HEK293 (cell line): Measurements from ENCODE around the gene PTPN9.

Experiments
- CTCF ChIA-PET: fragments of 350-600 bp; formaldehyde crosslinking; extraction: SDS; loops from one replicate; lab custom pipeline; 2021; ENCODE audit warnings: antibody characterized with exemption; lab: Yijun Ruan, JAX
- POLR2A ChIA-PET: fragments of 300-600 bp; formaldehyde crosslinking; extraction: SDS; loops from one replicate; lab custom pipeline; 2020; ENCODE audit warnings: antibody characterized with exemption, inconsistent platforms; lab: Yijun Ruan, JAX
- H3K27ac ChIP-seq: fragments of 200-500 bp; sonication (Bioruptor generic); 2 replicates; pipeline ENCODE4 v1.5.1; 2014; ENCODE audit warnings: low read depth, low read length, control low read depth, inconsistent platforms; ENCODE audit errors: extremely low read depth
- H3K36me3 ChIP-seq, 2 experiments: fragments of 200-500 bp in 1 of 2; sonication (Bioruptor generic) in 1 of 2; 1 replicate in 1 of 2; 2 replicates in 1 of 2; pipeline ENCODE4 v1.5.1; 2014 to 2017; ENCODE audit warnings: inconsistent platforms in 2 of 2, low read length in 2 of 2; ENCODE audit not compliant: control insufficient read depth in 2 of 2, insufficient read depth in 1 of 2
- H3K4me1 ChIP-seq: fragments of 200-500 bp; sonication (Bioruptor generic); 2 replicates; pipeline ENCODE4 v1.5.1; 2014; ENCODE audit warnings: mild to moderate bottlenecking, low read length, inconsistent platforms; ENCODE audit not compliant: control insufficient read depth, insufficient read depth
- H3K4me3 ChIP-seq: 2 replicates; pipeline ENCODE4 v1.5.1; 2011; ENCODE audit warnings: low read depth, mild to moderate bottlenecking, control low read depth, low read length, moderate library complexity
- H3K9me3 ChIP-seq: fragments of 200-500 bp; sonication (Bioruptor generic); 2 replicates; pipeline ENCODE4 v1.5.1; 2014; ENCODE audit warnings: low read depth, low read length, inconsistent platforms; ENCODE audit not compliant: control insufficient read depth, insufficient read depth
- PRDM1 ChIP-seq: fragments of 450-650 bp; formaldehyde crosslinking; IDR thresholded peaks from 2 replicates; pipeline ENCODE4; 2016; ENCODE audit warnings: missing biosample characterization, missing genetic modification characterization
- SCRT1 ChIP-seq: fragments of 450-650 bp; formaldehyde crosslinking; IDR thresholded peaks from 2 replicates; pipeline ENCODE4 v1.5.1; 2016; ENCODE audit warnings: missing biosample characterization, missing genetic modification characterization, borderline replicate concordance
- SCRT2 ChIP-seq: fragments of 450-650 bp; formaldehyde crosslinking; IDR thresholded peaks from 2 replicates; pipeline ENCODE4 v1.5.1; 2016; ENCODE audit warnings: missing biosample characterization, missing genetic modification characterization
- ZBTB44 ChIP-seq: fragments of 450-650 bp; IDR thresholded peaks from 2 replicates; pipeline ENCODE4 v1.5.1; 2018; ENCODE audit warnings: missing biosample characterization, mild to moderate bottlenecking, missing genetic modification characterization
- ZNF114 ChIP-seq: fragments of 450-650 bp; formaldehyde crosslinking; IDR thresholded peaks from 2 replicates; pipeline ENCODE4 v1.5.0; 2017; ENCODE audit warnings: missing biosample characterization, missing genetic modification characterization
- ZNF626 ChIP-seq: fragments of 450-650 bp; sonication (Bioruptor Pico); formaldehyde crosslinking; IDR thresholded peaks from 2 replicates; pipeline ENCODE4 v1.5.1; 2018; ENCODE audit warnings: missing biosample characterization, missing genetic modification characterization, inconsistent platforms

The PTPN9 gene

GRCh38 chr15:75420698-75421097 lies 158.4 kb downstream of the PTPN9 start:
- POLR2A ChIA-PET: no interaction called here
- Histone ChIP-seq H3K4me1 (no peaks in the 10 kb centered on the region), H3K27ac (no peak overlapping the region), H3K4me3 (no peak overlapping the region), H3K36me3 (peaks cover 51 to 69% of the 10 kb centered on the region in 2 experiments), H3K9me3 (no peaks in the 10 kb centered on the region)
- CTCF ChIA-PET: interaction anchor here (0.6 to 1.7 kb wide), 5 partner anchors 11 to 105 kb away, joined by 3 to 5 read pairs (median 4); no protein-coding TSS in a partner anchor
- TF ChIP-seq SCRT2 (tag by site-specific recombination): peak; percentile 53
- TF ChIP-seq ZBTB44 (tag by site-specific recombination): no peak

GRCh38 chr15:75416584-75416983 lies 162.5 kb downstream of the PTPN9 start:
- no peaks in the 10 kb centered on the region for H3K9me3 ChIP-seq
- no peak overlapping the region for H3K27ac ChIP-seq
- no peak overlapping the region for H3K4me3 ChIP-seq
- peaks cover 53% of the 10 kb centered on the region in 2 experiments for H3K36me3 ChIP-seq
- no peaks in the 10 kb centered on the region for H3K4me1 ChIP-seq
- TF ChIP-seq PRDM1 (tag by site-specific recombination): peak; percentile 80
- TF ChIP-seq SCRT1: 0 out of 2 replicates have a peak, but pooled peaks have one; percentile 12
- TF ChIP-seq ZNF626: no peak
- peak; percentile 61 for TF ChIP-seq SCRT2 (tag by site-specific recombination)
- TF ChIP-seq ZNF114 (tag by site-specific recombination): no peak
- ChIA-PET CTCF (interaction anchor here (1.0 kb wide), 1 partner anchor 269 kb away, joined by 3 read pairs; no protein-coding TSS in a partner anchor), POLR2A (interaction anchor here (1.0 kb wide), 1 partner anchor 38 kb away, joined by 3 read pairs; no protein-coding TSS in a partner anchor)
